Activated T-cell treated with anti-CD3 and anti-CD28 coated beads for 48 hours (primary cell): ENCODE results near the gene FGFBP1.

Experiments used
- DNase-seq: peaks from one replicate; pipeline ENCODE4 v3.0.0-alpha.2; 2020; ENCODE audit warnings: low read depth

Gene FGFBP1

DNA sequence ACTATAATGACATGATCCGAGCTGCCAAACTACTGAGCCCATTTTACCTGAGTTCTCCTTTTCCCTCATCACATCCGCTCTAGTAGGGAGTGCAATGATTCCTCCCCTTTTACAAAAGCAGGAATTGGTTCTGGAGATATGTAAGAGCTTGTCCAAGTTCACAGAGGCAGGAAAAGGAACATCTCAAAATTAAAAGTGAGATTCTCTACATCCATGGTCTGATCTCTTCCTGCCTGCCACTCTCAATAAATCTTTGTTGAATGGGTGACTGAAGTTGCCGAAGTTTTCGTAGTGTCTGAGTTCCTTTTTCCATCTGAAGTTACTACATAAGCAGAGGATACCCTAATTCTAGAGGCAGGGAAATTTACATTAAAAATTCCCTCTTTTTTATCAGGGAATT lies at the start of gene FGFBP1:
Gene FGFBP1, minus strand, starts transcription at position 101 of the 400 bp plus-strand sequence. CDS start 2,108 bp downstream, outside the sequence.
- no peak for DNase-seq

DNA sequence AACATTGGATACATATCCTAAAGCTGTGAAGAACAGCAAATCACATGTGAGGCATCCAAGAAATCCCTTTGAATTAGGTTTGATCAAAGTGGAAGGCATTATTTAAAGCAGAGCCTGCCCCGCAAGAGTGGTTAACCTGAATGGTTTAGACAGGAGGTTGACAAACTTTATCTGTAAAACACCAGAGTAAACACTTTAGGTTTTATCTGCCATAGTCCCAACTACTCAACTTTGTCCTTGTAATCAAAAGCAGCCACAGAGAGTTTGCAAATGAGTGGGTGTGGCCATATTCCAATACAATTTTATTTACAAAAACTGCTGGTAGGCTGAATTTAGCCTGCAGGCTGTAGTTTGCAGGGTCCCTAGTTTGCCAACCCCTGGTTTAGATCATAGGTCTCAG lies 49.7 kb upstream of the FGFBP1 start:
- no peak for DNase-seq

DNA sequence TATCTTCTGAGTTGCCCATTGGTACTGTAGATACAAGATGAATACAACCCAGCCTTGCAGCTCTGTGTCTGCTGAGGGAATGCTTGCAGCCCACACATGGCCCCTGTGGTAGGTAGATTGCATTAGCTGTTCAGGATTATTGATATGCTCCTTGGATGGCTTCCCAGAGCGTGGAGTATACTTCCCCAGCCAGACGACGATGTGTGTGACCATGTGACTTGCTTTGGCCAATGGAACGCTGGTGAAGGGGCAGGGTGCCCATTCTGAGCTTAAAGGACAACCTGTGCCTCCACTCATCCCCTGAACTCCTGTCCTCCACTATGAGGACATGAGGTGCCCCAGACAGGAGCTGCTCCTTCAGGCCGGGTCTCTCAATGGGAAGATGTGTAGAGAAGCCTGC lies 48.4 kb upstream of the FGFBP1 start:
- no peak for DNase-seq

DNA sequence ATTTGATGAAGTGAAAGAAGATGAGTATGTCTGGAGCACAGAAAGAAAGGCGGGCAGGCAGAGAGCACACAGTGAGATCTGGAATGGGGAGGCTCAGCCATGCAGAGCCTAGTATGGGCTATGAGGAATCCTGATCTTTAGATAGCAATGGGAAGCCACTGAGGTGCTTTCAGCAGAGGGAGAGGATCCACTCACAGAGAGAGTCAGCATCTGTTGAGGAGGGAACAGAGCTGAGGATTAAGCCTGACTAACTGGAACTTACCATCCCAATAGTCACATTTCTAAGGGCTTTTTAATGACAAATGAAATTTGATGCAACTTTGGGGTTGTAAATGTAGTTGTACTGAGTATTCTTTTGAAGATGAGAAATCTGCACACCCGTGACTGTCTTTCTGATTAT lies 45.1 kb upstream of the FGFBP1 start:
- DNase-seq = no peak

DNA sequence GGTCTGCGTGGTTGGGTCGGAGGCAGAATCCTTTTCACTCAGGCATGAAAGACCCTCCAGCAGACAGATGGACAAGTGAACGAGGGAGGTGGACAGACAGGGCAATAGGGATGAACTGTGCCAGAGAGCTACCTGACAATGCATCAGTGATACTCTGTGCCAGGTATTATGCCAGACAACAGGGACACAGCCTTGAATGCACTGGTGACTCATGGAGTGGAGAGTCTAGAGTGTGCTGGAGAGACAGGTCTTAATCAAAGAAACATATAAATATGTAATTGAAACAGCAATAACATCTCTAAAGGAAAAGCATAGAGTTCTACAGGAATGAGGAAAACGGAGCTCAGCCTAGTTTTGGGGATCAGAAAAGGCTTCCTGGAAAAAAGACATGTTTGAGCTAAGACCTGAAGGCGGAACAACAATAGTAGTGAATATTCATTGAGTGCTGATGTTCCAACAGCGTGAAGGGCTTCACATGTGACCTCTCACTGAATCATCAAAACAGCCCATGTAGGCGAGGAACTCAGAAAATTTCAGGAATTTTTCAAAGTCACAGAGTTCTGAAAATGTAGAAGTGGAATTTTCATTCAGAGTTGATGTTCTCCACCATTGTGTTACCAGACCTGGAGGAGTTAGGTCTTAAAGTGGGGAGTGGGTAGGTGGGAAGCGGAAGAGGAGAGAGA lies 44.4 kb upstream of the FGFBP1 start:
- DNase-seq = no peak

DNA sequence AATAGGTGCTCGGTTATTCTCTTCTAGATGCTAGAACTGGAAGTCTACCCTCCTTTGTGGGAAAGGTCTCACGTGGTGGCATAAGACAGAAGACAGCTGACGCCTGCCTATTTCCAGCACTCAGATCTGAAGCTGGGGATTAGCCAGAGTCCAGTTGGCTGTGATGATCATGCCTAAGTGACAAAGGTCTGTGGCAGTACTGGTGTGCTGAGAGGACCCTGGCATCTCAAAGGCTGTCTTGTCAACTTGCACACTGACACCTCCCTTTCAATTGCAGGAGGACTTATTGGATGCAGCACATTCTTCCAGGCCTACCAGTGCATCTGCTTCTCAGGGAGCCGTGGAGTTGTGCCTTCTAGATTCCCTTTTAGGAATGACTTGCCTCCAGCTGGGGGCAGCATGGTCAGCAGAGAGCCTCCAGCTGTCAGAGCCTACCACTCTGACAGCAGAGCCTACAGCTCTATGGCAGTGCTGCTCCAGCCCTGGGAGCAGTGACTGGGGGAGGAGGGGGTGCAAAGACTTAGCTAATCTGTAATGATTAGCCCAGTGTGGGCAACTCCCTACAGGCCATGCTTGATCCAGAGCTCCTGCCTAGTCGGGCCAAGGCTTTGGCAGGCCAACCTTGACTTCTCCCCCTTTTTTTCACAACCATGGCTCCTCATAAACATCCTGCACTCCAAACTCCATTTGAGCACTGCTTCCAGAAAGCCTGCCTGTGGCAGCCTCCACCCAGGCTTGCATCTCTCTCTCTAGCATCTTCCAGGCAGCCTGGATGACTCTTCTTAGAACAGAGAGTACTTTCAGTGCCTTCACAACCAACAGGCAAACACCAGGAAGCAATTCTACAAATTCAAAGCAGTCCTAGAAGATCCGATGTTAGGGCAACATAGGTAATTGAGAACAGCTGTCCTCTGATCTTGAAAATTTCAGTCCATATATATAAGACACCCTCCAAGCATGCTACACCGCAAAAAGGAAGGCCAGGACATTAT lies 38.2 kb upstream of the FGFBP1 start:
- DNase-seq = no peak

DNA sequence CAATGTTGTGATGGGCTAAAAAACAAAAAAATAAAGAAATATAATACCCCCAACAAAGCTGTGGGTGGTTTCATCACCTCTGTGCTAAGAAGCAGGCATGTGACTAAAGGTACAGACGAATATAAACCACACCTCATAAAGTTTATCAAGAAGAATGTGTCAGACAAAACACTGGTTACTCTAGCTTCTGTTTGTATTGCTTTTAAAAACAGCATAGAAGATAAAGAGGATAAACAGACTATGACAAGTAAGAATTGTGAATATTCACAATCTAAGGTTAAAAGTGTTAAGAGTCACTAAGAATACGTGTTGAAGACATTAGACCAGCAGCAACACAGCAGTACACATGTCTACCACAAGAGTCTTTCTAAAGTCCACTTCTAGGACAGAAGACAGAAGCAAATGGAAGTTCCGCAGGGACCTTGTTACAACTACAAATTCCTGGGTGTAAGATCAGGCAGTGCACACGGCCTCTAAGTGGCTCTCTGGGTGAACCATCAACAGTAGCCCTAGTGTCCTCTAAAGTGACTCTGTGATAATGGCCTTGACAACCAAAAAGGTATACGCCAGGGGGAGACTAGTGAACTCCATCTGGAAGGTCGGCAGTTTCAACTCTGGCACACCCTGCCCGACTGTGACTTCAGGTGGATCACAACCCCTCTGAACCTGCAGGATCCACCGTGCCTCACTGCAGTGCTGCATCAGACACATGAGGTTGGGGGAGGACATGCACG lies 32.7 kb upstream of the FGFBP1 start:
- DNase-seq = no peak

DNA sequence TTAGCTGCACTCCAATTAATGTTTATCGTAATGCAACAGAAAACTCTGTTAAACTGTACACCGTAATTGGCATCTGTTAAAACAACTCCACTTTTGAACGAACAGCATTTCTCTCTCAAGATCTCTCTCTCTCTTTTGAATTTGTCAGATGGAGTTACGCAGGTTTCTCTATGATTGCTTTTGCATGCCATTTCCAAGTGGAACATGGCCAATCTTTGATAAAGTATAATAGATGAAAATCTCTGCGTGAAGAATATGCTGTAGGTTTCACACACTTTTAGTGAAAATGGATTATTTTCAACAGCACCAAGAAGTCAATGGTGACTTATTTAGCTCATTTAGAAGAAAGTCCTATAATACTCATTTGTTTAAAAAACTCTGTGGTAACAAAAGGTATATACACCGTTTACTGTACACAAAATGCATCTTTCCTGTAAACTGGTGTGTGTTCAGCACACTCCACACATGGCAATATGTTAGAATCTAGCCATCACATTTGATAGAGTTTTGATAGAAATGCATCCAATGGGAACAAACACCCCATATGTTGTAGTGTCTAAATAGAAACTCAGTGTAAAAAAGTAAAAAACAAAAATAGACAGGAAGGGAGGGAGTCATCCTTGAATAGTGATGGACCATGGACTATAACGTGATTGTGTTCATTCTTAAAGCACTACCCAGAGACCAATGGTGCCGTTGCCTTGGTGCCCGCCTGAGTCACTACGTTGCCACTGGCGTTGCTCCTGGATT lies 30.2 kb upstream of the FGFBP1 start:
- DNase-seq = no peak

DNA sequence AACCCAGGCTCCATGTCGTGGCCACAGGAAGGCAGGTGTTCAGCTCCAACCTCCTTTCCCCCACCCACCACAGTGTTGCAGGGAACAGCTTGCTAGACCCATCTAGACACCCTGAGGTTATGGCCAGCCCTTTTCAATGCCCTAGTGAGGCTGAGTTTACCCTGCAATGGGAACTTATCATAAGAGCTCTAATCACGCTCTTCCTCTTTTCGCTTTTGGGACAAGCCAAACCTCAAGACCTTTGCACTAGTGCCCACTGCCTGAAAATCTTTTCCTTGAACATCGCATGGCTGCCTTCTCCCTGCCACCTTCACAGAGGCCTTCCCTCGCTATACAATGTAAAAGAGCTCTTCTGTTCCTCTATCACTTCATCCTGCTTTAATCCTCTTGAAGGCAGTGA lies 26.8 kb upstream of the FGFBP1 start:
- no peak for DNase-seq

DNA sequence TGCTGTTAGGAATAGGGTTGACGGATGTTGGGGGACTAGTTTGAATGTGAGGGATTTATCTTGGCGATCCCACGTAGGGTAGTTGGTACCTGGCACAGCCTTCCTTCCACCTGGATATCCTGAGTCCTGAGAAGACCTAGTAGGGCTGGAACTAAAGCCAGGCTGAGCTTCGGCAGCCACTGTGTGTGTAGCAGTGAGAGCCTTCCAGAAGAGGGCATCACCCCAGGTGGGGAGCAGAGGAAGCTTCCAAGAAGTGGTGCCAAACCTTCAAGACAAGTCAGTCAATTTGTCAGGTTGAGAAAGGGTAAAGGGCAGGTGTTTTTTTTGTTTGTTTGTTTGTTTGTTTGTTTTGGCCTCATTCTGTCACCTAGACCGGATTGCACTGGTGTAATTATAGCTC lies 25.6 kb upstream of the FGFBP1 start:
- no peak for DNase-seq

DNA sequence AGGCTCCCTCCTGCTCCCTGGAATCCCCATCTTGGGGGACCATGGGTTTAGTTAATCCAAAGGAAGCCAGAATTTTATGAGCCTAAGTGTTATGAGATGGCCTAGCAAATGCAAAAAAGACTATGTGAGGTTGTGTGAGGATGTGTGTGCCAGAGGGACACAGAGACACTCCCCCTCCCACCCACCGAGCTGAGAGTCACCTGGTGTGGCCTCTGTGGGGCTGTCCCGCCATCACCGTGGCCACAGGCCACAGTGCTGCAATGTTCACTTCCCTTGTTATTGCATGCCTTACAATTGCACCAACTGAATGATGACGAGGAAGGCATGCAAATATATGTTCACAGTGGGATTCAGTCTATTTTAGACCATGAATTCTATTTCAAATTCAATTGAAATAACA lies 25.0 kb upstream of the FGFBP1 start:
- peak; percentile 51 for DNase-seq

DNA sequence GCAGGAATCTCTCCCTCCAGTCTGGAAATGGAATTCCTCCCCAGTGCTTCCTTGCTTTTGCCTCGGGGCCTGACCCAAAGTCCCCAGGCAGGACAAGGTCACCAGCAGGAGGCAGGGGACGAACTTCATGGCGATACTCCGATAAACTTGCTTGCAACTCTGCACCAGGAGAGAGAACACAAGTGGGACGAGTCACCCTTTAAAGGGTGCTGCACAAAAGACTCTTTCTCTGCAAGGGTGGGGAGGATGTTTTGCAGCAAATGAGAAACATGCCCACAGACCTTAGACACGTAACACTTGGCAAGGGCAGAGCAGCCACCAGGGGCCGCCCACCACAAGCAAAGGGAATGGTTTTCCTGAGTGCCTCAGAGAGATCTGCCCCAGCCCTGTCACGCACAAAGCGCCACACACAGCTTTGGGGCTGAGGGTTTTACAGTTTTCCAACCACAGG lies 24.5 kb upstream of the FGFBP1 start, which contains the start of gene FGFBP2:
Gene FGFBP2, minus strand, starts transcription at position 175 of the 451 bp plus-strand sequence. Its CDS starts 46 bp downstream, at position 129.
- DNase-seq = peak; percentile 62

DNA sequence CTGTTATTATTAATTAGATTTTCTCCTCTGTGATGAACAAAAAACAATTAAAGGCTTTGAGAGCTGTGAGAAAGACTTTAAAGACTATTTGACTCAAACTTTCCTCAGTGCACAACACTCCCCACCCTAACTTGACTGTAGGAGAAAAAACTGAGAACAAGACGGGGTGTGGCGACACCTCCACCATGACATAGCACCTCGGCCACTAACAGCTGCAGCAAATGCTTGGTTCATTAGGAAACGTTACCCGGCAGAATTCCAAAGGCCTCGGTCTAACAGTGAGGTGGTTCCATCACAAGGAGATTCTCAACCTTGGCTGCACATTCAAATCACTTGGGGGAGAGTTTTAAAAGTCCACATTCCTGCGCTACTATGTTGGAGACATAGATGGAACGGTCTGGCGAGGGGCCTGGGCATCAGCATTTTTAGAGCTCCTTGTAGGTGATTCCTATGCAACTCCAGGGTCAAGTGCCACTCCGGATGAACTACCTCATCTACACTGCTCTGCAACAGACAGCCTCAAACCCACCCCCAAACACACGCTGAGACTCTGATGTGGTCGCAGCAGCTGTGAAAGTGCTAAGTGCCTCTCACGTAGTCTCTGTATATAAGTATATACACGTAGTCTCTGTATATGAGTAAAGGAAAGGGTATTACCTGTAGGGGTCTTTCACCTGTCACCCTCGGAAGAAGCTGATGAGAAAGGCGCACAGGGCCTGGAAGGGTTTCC lies 23.4 kb upstream of the FGFBP1 start:
- DNase-seq = no peak

DNA sequence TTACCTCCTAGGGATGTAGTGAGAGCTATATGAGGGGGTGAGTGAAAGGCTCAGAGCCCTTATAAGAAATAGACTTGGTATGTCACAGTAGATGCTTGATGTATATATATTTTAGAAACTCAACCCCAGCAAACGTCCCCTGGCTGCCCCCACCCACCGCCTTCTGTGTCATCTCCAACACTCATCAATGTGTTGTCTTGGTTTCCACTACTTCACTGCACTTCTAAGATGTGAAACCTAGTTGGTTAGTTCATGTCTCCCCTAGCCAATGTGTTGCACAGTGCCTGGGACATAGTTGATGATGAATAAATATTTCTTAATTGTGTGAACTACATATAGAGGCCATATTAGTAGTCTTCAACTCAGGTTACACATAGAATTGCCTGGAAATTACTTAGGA lies 20.0 kb upstream of the FGFBP1 start:
- no peak for DNase-seq

DNA sequence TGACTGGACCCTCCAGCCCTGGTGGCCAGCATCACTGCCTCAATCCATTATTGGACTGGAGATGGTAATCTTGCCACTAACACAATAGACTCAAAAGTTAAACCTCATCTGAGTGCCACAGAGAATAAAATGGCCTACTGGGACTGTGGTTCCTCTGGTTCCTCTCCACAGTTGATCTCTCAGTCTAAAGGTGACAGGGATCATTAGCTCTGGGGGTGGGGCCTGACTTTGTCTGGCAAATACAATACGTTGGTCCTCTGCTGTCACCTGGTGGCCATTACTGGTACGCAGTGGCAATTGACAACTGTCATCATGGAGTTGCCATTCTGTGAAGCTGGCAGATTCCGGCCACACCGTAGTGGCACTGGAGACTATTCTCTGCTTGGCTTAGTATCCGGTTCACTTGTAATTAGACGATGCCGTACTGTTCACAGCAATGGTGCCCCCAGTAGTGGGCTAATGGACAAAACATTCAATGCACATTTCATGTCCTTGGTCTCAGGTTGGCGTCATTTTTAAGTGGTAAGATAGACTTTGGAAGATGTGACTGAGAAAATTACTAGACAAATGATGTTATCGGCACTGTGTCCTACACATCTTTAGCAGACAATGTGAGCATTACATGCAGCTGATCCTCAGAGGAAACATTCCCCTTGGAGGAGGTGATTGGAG lies 17.8 kb upstream of the FGFBP1 start:
- peak; percentile 74 for DNase-seq

DNA sequence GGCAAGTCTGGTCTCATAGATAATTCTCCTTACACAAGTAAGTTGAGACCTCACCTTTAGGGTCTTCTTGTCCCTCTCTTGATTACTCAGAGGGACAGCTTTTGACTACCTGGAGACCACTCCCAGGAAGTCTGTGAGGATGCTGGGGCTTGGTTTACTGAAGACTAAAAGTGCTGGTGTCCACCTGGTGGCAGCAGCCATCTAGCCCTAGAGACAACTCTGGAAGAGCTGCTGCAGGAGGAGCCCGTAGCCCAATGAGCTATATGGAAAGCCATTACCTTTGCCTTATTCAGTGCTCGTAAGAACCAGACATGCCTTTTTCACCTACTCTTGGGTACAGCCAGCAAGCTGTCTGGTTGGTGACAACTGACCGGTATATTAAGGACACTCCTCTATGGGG lies 17.1 kb upstream of the FGFBP1 start:
- no peak for DNase-seq

DNA sequence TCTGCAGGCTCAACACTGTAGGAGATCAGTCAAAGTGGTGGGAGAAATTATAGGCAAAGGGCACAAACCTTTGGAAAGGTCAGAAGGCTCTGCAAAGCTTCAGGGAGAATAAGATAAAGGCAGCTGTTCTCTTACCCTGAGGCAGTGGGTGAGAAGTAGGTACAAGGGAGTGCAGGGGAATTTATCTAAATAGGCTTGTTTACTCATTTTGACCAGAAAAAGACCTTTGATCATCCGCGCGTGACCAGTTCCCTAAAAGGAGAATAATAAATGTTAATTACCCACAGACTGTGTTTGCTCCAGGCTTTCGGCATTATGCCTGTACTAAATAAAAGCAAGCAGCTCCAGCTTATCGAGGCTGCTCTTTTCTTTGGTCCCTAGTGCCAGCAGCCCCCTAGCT lies 15.1 kb upstream of the FGFBP1 start:
- DNase-seq = no peak

DNA sequence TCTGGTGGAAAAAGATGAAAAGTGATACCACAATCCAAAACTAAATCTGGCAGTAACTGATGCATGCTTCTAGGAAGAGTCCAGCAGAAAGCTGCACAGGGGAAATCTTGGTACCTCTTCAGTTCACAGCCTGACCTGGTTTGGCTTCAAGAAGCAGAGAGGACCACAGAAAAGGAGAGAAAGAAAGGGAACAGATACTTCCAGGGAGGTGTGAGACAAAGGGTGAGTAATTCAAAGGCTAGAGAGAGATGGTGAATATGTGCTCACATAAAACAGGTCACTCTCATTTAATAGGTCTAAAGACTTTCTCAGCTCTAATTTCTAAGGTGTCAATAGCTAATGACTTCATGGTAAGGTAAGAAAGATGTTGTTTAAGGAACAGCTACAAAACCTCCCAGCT lies 13.2 kb upstream of the FGFBP1 start:
- DNase-seq = no peak

DNA sequence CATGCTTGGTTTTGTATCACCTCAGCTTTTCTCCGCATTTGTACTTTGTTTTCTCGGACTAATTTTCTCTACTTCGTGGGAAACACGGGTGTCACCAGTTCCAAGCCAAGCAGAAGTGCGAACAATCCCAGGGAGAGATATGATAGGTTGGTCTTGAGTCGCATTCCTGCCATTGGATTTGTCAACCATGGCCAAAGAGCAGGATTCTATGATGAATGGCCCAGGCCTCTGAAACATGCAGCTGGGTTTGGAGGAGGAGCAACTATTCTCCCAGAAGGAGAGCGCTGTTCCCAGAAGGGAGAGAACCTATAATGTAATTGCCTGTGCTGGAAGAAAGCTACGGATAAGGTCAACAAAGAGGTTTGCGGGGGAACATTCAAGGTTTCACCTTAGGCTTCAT lies 10.3 kb upstream of the FGFBP1 start:
- DNase-seq = no peak

DNA sequence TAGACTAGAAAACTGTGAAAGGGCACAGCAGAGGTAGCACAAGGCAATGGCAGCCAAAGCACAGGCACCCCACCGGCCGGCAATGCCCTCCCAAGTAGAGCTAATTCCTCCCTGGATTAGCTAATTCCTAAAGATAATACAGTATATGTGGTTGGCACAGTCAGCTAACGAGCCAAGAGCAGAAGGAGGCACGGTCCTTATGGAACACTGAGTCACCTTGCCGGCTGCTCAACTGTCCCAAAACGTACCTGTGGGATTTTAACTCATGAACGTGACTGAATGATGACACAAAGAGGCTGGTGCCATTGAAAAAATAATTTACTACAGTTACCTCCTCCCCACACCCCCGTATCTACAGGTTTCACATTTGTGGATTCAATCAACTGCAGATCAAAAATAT lies 9.1 kb upstream of the FGFBP1 start:
- DNase-seq = no peak
